KOPT-K1 (cell line): ENCODE data around the gene C16orf78.

Source experiments
- H3K27ac ChIP-seq: fragments of 200-600 bp; sonication (generic); 2 replicates; pipeline ENCODE4 v1.5.1; 2016; ENCODE audit warnings: antibody characterized with exemption, mild to moderate bottlenecking, low read depth, low read length; ENCODE audit not compliant: poor library complexity, severe bottlenecking
- H3K36me3 ChIP-seq: fragments of 200-600 bp; sonication (generic); 2 replicates; pipeline ENCODE4 v1.5.1; 2017; ENCODE audit warnings: antibody characterized with exemption, mild to moderate bottlenecking, low read length, moderate library complexity; ENCODE audit not compliant: insufficient read depth
- H3K9me3 ChIP-seq: fragments of 200-600 bp; sonication (generic); 2 replicates; pipeline ENCODE4 v1.5.1; 2017; ENCODE audit warnings: antibody characterized with exemption, low read length, mild to moderate bottlenecking; ENCODE audit not compliant: insufficient read depth, poor library complexity, severe bottlenecking

The C16orf78 gene

DNA sequence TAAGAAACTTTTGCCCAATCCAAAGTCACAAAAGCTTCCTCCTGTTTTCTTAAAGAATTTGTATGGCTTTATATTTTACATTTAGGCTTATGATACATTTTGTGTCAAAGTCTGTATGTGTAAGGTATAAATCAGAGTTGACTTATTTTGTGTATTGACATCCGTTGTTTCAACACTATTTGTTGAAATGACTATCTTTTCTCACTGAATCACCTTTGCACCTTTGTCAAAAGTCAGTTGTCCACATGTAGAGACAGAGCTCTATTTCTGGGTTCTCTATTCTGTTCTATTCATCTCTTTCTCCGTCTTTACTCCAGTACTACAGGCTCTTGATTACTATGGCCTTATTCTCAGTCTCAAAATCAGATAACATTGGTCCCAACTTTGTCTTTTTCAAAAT is 73.2 kb downstream of the C16orf78 start:
- H3K9me3 ChIP-seq = no peaks in the 10 kb centered on the region
- no peak overlapping the region for H3K27ac ChIP-seq

More for the DNA sequence above, 73.2 kb downstream of the C16orf78 start:
- no peaks in the 10 kb centered on the region for H3K36me3 ChIP-seq
